Measurements from ENCODE around the gene SEZ6L. TPM values are rescaled to one million over a fixed set of nuclear protein-coding genes. Genes with fewer than 3 reads are reported as not detected.

SEZ6L gene
- total and polyA plus RNA-seq, 10 of the 15 experiments (the other 5 are each of a cell fraction or from before 2014, with no cell fraction given): not detected

DNA sequence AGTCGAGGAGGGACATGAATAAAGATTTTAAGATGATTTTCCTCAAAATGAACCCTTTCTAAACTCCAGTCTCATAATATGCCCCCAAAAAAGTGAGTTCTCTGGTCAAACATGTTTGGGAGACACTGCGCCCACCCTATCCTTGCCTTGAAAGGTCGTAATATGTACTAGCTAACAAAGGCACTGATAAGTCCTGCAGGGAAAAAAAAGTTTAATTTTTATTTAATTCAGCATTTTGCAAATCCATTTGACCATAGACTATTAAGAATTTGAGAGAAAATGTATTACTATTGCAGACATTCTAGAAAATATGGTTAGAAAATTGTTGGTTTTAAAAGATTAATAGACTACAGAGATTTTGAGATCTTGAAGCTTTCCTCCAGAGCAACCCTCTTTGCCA lies 139.2 kb downstream of the SEZ6L start (continued):
- TF ChIP-seq CBX5 (IDR thresholded peaks at IDR 0.05; ENCODE audit: low read depth) (no peak), BHLHE40 (IDR thresholded peaks at IDR 0.05; ENCODE audit: borderline replicate concordance in 1 of 2, low read depth in 2 of 2, low read length in 1 of 2) (no peak), GABPA (IDR thresholded peaks at IDR 0.05; ENCODE audit: low read depth) (no peak), RBBP5 (conservative IDR thresholded peaks at IDR 0.05) (no peak), SIN3A (IDR thresholded peaks at IDR 0.05; ENCODE audit: low read depth, low read length) (no peak), CREB1 (IDR thresholded peaks at IDR 0.05; ENCODE audit: low read depth) (no peak), CBX3 (IDR thresholded peaks at IDR 0.05; ENCODE audit: borderline replicate concordance, low read depth) (no peak), NRF1 (conservative IDR thresholded peaks at IDR 0.05; ENCODE audit: low read depth, low read length) (no peak), CHD1 (IDR thresholded peaks at IDR 0.05; ENCODE audit: low read depth, low read length) (no peak), SIX5 (IDR thresholded peaks at IDR 0.05; ENCODE audit: low read depth, low read length, severe bottlenecking) (no peak), RELA (IDR thresholded peaks at IDR 0.05; ENCODE audit: borderline replicate concordance, partially characterized antibody) (no peak)
- TF ChIP-seq, protein P1, sequence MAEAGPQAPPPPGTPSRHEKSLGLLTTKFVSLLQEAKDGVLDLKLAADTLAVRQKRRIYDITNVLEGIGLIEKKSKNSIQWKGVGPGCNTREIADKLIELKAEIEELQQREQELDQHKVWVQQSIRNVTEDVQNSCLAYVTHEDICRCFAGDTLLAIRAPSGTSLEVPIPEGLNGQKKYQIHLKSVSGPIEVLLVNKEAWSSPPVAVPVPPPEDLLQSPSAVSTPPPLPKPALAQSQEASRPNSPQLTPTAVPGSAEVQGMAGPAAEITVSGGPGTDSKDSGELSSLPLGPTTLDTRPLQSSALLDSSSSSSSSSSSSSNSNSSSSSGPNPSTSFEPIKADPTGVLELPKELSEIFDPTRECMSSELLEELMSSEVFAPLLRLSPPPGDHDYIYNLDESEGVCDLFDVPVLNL (IDR thresholded peaks at IDR 0.05; ENCODE audit: low read depth, low read length): no peak

DNA sequence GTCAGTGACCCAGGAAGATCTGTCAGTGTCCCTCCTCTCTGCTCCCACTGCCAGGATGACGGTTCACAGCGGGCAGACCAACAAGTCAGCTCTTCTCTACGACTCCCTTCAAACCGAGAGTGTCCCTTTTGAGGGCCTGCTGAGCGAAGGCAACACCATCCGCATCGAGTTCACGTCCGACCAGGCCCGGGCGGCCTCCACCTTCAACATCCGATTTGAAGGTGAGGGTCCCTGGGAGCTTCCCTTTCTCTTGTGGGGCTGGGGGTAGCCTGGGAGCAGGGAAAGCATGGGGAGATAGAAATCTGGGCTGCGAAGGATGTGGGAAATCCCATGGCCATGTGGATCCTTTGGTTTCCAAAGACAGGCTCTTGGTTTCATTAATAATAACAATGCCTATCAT lies 141.4 kb downstream of the SEZ6L start:
- Histone ChIP-seq H3K27ac (ENCODE audit: control insufficient read depth, insufficient read depth) (no peak overlapping the region), H3K79me2 (ENCODE audit: control insufficient read depth, insufficient read depth, low read length) (no peaks in the 10 kb centered on the region), H3K36me3 (ENCODE audit: control insufficient read depth in 2 of 2, insufficient read depth in 2 of 2, low read length in 1 of 2) (no peaks in the 10 kb centered on the region), H3K27me3 (replicated peaks in 1 of 2; ENCODE audit: control insufficient read depth in 2 of 2, insufficient read depth in 2 of 2, low read length in 1 of 2) (peaks cover 0 to 3% of the 10 kb centered on the region in 2 experiments; a peak in 3 of 4 replicates), H3K4me2 (ENCODE audit: control insufficient read depth, insufficient read depth) (no peak overlapping the region), H3K9ac (ENCODE audit: control insufficient read depth, insufficient read depth, low read length) (no peak overlapping the region), H4K20me1 (ENCODE audit: control insufficient read depth, insufficient read depth) (no peaks in the 10 kb centered on the region), H2AFZ (ENCODE audit: control insufficient read depth, low read depth, low read length) (no peak overlapping the region), H3K4me1 (ENCODE audit: control insufficient read depth, insufficient read depth, low read length) (no peaks in the 10 kb centered on the region), H3K9me3 (replicated peaks; ENCODE audit: control insufficient read depth, insufficient read depth, low read length) (no peaks in the 10 kb centered on the region), H3K4me3 (no peak overlapping the region)
- ATAC-seq: no peak
- FAIRE-seq: no peak
- 54% methylated on average over 13 of the region's 13 CpGs for WGBS (ENCODE audit: insufficient coverage, insufficient replicate concordance, low lambda C conversion rate, missing lambda C conversion rate)
- no peak for DNase-seq (ENCODE audit: low read depth, low spot score)
- RAD21 ChIA-PET (ENCODE audit: unreplicated experiment): no interaction called here
- BruUV-seq (replicated peaks): no TSS peak
- intact Hi-C loops (cut with micrococcal nuclease; ENCODE audit: unreplicated experiment): no loop called here
- POLR2A ChIA-PET: no interaction called here
- SMC1A ChIA-PET (ENCODE audit: uncharacterized antibody, unreplicated experiment): no interaction called here
- CTCF ChIA-PET: no interaction called here
- in situ Hi-C loops (cut with MboI): no loop called here
- TF ChIP-seq, protein P2, sequence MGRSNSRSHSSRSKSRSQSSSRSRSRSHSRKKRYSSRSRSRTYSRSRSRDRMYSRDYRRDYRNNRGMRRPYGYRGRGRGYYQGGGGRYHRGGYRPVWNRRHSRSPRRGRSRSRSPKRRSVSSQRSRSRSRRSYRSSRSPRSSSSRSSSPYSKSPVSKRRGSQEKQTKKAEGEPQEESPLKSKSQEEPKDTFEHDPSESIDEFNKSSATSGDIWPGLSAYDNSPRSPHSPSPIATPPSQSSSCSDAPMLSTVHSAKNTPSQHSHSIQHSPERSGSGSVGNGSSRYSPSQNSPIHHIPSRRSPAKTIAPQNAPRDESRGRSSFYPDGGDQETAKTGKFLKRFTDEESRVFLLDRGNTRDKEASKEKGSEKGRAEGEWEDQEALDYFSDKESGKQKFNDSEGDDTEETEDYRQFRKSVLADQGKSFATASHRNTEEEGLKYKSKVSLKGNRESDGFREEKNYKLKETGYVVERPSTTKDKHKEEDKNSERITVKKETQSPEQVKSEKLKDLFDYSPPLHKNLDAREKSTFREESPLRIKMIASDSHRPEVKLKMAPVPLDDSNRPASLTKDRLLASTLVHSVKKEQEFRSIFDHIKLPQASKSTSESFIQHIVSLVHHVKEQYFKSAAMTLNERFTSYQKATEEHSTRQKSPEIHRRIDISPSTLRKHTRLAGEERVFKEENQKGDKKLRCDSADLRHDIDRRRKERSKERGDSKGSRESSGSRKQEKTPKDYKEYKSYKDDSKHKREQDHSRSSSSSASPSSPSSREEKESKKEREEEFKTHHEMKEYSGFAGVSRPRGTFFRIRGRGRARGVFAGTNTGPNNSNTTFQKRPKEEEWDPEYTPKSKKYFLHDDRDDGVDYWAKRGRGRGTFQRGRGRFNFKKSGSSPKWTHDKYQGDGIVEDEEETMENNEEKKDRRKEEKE (IDR thresholded peaks at IDR 0.05): no peak
- no peak for TF ChIP-seq RFX5 (IDR thresholded peaks at IDR 0.05; ENCODE audit: low read depth, low read length)
- no peak for TF ChIP-seq CREB1 (IDR thresholded peaks at IDR 0.05; ENCODE audit: low read depth)
- TF ChIP-seq BHLHE40 (IDR thresholded peaks at IDR 0.05; ENCODE audit: borderline replicate concordance in 1 of 2, low read depth in 2 of 2, low read length in 1 of 2): no peak
- TF ChIP-seq, protein P3, sequence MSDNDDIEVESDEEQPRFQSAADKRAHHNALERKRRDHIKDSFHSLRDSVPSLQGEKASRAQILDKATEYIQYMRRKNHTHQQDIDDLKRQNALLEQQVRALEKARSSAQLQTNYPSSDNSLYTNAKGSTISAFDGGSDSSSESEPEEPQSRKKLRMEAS (IDR thresholded peaks at IDR 0.05; ENCODE audit: low read depth, low read length): no peak
- TF ChIP-seq, protein P4, sequence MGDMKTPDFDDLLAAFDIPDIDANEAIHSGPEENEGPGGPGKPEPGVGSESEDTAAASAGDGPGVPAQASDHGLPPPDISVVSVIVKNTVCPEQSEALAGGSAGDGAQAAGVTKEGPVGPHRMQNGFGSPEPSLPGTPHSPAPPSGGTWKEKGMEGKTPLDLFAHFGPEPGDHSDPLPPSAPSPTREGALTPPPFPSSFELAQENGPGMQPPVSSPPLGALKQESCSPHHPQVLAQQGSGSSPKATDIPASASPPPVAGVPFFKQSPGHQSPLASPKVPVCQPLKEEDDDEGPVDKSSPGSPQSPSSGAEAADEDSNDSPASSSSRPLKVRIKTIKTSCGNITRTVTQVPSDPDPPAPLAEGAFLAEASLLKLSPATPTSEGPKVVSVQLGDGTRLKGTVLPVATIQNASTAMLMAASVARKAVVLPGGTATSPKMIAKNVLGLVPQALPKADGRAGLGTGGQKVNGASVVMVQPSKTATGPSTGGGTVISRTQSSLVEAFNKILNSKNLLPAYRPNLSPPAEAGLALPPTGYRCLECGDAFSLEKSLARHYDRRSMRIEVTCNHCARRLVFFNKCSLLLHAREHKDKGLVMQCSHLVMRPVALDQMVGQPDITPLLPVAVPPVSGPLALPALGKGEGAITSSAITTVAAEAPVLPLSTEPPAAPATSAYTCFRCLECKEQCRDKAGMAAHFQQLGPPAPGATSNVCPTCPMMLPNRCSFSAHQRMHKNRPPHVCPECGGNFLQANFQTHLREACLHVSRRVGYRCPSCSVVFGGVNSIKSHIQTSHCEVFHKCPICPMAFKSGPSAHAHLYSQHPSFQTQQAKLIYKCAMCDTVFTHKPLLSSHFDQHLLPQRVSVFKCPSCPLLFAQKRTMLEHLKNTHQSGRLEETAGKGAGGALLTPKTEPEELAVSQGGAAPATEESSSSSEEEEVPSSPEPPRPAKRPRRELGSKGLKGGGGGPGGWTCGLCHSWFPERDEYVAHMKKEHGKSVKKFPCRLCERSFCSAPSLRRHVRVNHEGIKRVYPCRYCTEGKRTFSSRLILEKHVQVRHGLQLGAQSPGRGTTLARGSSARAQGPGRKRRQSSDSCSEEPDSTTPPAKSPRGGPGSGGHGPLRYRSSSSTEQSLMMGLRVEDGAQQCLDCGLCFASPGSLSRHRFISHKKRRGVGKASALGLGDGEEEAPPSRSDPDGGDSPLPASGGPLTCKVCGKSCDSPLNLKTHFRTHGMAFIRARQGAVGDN (IDR thresholded peaks at IDR 0.05): no peak
